GM18519 (cell line): ENCODE results near the gene TCP11X2.
"Not testable (repeated sequence)": the region's sequence is repeated elsewhere in the genome, so short reads cannot be mapped to it uniquely, and the experiment has no call there.

Source experiments
- ATAC-seq: cut with Tn5 transposase; IDR thresholded peaks from one replicate; pipeline ENCODE4 v1.9.1; 2021; ENCODE audit warnings: mild to moderate bottlenecking, moderate library complexity; ENCODE audit not compliant: unreplicated experiment, low FRiP score

The TCP11X2 gene

DNA sequence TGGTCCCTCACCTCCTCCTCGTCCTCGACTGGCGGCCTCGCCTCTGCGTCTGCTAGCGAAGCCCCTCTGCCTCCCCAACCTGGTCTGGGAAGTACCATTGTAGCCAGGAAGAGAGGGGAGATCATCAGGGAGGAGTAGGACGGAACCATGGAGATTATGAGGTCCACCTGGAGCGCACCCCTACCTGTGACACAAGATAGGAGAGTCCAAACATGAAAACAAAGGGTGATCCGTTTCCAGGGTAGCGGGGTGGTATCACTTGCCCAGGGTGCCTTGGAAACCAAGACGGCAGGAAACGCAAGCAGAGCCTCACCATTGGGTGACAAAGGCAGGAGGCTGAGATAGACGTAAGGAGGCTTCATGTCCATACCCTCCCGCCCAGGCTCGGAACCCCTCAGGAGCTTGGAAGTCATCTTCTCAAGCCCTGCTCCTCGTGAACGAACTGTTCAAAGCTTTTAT is at the start of gene TCP11X2:
Gene TCP11X2, minus strand, starts transcription at position 51 of the 459 bp plus-strand sequence.
- not testable (repeated sequence) for ATAC-seq

GRCh38 chrX:102517326-102517725 is 45.7 kb upstream of the TCP11X2 start:
- no peak for ATAC-seq

DNA sequence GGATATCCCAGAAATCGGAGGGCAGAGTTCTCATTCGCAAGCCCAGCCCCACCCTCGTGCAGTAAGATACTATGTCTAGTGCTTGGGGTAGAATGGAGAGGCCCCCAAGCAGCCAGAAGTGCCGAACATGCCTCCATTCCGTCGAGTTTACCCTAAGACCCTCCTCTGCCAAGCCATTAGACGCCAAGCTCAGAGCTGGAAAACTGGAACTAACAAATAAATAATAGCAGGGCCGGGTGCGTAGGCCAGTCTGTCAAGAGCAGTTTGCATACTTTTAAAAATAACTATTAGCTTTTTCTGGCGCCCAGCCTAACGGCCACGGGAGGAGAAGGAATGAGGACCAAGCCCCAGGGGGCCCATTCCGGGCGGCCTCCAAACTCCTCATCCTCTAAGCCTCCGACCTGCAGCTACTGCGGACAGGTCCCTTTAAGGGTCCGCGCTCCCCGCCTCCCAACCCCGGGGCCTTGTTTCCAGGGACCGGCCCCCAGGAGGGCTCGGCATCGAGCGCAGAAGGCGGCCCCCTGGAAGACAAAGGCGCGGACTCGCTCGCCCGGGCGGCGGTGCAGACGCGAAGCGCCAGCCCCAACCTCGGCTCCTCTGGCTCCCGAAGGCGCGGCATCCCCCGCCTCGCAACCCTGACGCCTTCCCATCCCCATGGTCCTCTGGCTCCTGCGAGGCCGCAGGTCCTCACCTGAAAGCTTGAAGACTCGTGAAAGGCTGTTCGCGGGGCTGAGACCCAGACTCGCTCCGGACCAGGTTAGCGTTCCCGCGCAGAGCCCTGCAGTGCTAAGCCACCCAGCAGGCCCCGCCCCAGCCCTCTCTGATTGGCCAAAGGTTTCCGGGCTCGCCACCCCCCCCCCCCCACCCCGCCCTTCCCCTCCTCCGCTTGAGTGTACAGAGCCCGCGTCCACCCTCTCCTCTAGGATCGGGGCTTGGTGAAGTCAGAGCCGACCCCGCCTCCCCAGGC is 44.6 kb upstream of the TCP11X2 start, which contains the start of gene TMSB15A:
Gene TMSB15A, minus strand, starts transcription at position 765 of the 967 bp plus-strand sequence.
- ATAC-seq: peak; percentile 82

DNA sequence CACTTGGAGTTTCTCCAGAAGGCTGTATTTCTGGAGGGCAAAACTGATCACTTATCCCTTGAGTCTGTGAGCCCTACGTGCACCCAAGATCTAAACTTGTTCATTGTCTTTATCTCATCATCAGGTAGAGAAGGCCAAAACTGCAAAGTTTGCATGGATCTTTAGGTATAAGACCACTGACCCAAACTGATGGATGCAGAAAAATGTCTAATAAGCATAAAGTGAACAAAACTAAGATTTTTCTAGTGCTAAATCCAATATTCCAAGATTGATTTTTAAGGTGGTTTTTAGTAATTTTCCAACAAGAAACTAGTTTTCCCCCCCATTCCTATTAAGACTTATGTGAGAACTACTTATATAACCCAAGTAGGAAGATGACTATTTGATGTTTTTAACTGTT is 42.9 kb upstream of the TCP11X2 start:
- ATAC-seq: no peak

DNA sequence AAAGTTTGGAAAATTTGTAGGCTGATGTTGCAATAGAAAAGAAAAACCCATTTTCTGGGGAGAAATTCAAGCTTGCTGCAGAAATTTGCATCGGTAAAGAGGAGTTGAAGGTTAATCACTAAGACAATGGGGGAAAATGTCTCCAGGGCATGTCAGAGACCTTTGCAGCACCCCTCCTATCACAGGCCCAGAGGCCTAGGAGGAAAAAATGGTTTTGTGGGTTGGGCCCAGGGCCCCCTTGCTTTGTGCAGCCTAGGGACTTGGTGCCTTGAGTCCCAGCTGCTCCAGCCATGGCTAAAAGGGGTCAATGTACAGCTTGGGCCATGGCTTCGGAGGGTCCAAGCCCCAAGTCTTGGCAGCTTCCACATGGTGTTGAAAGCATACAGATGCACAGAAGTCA is 27.1 kb upstream of the TCP11X2 start:
- no peak for ATAC-seq

DNA sequence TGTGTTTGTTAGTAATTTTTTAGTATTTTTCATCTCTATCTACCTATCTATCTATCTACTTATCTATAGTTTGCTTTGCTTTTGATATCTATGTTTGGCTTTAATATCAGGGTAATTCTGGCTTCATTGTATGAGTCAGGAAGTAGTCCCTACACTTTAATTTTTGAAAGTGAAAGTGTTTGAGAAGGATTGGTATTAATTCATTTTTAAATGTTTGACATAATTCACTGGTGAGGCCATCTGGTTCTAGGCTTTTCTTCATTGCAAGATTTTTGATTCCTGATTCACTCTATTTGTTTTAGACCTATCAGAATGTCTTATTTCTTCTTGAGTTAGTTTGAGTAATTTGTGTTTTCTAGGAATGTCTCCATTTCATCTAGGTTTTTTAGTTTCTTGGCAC is 20.2 kb upstream of the TCP11X2 start:
- ATAC-seq: no peak

- not testable (repeated sequence) for ATAC-seq
Observed at GRCh38 chrX:102478765-102479164, 7.2 kb upstream of the TCP11X2 start.

DNA sequence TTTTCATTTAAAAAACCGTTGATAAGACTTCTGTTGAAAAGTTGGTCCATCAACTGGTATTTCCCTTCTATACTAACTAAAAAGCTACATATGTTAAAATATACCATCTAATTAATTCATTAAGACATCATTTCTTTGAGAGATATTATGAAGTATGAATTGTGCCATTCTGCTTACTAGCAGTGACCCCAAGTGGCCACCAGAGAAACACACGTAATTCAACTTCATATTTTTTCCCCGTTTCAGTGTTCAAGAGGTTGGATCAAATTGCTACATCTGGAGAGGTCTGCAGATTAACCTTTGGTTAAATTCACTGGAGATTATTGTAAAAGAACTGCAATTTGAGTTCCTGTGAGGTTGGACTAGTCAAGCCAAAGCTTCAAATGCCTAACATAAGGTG is 1.4 kb downstream of the TCP11X2 start:
- not testable (repeated sequence) for ATAC-seq

DNA sequence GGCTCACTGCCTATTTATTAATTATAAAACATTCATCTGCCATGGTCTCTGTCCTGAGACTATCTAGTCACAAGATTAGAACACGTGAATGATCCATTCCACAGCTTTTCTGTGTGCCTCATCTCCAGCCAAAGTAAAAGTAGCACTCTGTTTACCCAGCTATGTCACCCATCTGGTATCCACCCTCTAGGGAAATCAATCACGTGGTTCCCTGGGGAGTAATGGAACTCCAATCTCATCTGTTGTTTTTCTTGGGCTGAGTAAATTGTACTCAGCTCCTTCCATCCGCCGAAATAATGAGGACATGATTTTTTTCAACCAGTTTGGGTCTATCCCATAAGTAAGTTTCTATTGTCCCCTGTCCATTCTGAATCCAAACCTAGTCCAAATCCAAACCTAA is 13.0 kb downstream of the TCP11X2 start:
- not testable (repeated sequence) for ATAC-seq

DNA sequence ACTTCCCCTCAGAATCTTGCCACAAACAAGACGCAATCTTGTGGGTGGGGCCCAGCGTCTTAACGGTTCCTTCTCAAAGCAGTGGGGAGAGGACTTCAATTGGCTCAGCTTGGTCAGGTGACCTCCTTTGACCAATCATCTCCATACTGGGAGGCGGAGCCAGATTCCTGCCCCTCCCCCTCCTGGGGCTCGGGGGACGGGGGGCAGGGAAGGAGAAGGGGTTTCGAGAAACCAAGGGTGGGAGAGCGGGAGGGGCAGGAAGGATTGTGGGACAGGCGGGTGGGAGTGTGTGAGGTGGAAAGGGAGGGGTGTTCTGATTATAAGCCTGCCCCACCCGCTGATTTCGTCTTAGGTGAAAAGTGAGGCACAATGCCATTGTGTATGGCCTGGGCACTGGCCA is 31.7 kb downstream of the TCP11X2 start, which contains the start of gene NXF2B:
Gene NXF2B, minus strand, starts transcription at position 101 of the 400 bp plus-strand sequence. CDS start 59,972 bp downstream, outside the sequence.
- ATAC-seq: not testable (repeated sequence)

DNA sequence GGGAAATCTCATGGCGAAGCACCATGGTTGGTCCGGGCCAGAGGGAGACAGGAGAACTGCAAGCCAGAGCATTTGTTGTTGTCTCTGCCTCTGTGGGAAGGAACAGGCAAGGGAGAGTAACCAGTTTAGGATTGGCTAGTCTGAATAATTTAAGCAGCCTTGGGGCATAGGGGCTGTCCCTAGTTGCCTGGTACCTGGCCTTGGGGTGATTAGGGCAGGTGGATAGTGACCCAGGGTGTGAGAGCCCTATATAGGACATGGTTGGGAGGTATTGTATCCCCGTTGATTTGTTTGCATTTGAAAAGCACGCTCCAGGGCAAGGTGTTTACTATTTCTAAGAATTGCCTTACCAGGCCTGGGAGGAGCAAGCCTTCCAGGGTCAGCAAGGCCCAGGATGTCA is 57.1 kb downstream of the TCP11X2 start:
- ATAC-seq: not testable (repeated sequence)
